IMR-90 (cell line): ENCODE measurements around the gene CFAP61. TPM values are rescaled to one million over a fixed set of nuclear protein-coding genes. Genes with fewer than 3 reads are reported as not detected.

ENCODE experiments used
- ATAC-seq: fragments of 200-7000 bp; cut with Tn5 transposase; 2 replicates; pipeline ENCODE4 v1.9.1; 2020; ENCODE audit warnings: low read depth, mild to moderate bottlenecking, moderate library complexity
- BruUV-seq: library from RNA; stranded (reverse); fragments of 400-500 nt; replicated peaks from 2 replicates; lab custom pipeline; 2021; lab: Mats Ljungman, UMichigan
- CTCF ChIA-PET: fragments of 300-600 bp; formaldehyde crosslinking; extraction: SDS; loops from one replicate; lab custom pipeline; 2021; ENCODE audit warnings: antibody characterized with exemption; lab: Yijun Ruan, JAX
- POLR2A ChIA-PET: fragments of 300-600 bp; sonication (Branson Sonifier 250); formaldehyde crosslinking; loops from one replicate; lab custom pipeline; 2022; ENCODE audit warnings: antibody characterized with exemption; ENCODE audit not compliant: unreplicated experiment; lab: Charles Lee
- DNase-seq: peaks from one replicate; pipeline ENCODE4 v3.0.0; 2013
- H2AFZ ChIP-seq: replicated peaks from 2 replicates; pipeline ENCODE3; 2013; ENCODE audit warnings: low read length, mild to moderate bottlenecking; ENCODE audit not compliant: poor library complexity
- H2AK5ac ChIP-seq: 2 replicates; pipeline ENCODE4 v1.6.1; 2013; ENCODE audit warnings: low read depth, low read length, inconsistent platforms
- H2AK9ac ChIP-seq: replicated peaks from 2 replicates; pipeline ENCODE3; 2013; ENCODE audit warnings: mild to moderate bottlenecking, low read depth, low read length, moderate library complexity; ENCODE audit not compliant: poor library complexity
- H2BK120ac ChIP-seq: 2 replicates; pipeline ENCODE4 v1.6.1; 2013; ENCODE audit warnings: low read depth, low read length, inconsistent platforms
- H2BK15ac ChIP-seq: 3 replicates; pipeline ENCODE4 v1.6.1; 2013; ENCODE audit warnings: low read depth, low read length, inconsistent platforms
- H2BK20ac ChIP-seq: 2 replicates; pipeline ENCODE4 v1.6.1; 2013; ENCODE audit warnings: low read depth, mild to moderate bottlenecking, inconsistent platforms, low read length, moderate library complexity
- H2BK5ac ChIP-seq: 2 replicates; pipeline ENCODE4 v1.6.1; 2013; ENCODE audit warnings: mild to moderate bottlenecking, low read depth, low read length, inconsistent platforms; ENCODE audit not compliant: poor library complexity, severe bottlenecking
- H3K14ac ChIP-seq: replicated peaks from 2 replicates; pipeline ENCODE4 v1.6.1; 2013; ENCODE audit warnings: low read depth, low read length, inconsistent platforms
- H3K18ac ChIP-seq: 2 replicates; pipeline ENCODE4 v1.6.1; 2013; ENCODE audit warnings: low read depth, low read length, control low read depth
- H3K23ac ChIP-seq: 2 replicates; pipeline ENCODE4 v1.6.1; 2013; ENCODE audit warnings: low read depth, low read length, inconsistent platforms
- H3K27ac ChIP-seq: 2 replicates; pipeline ENCODE4 v1.5.1; 2013; ENCODE audit warnings: mild to moderate bottlenecking, control low read depth, low read length; ENCODE audit not compliant: insufficient read depth
- H3K27me3 ChIP-seq: 2 replicates; pipeline ENCODE4 v1.6.1; 2013; ENCODE audit warnings: low read length; ENCODE audit not compliant: control insufficient read depth, insufficient read depth
- H3K36me3 ChIP-seq: 2 replicates; pipeline ENCODE4 v1.6.1; 2013; ENCODE audit warnings: low read length, mixed read lengths; ENCODE audit not compliant: control insufficient read depth, insufficient read depth
- H3K4ac ChIP-seq: 2 replicates; pipeline ENCODE4 v1.6.1; 2013; ENCODE audit warnings: low read depth, low read length, inconsistent platforms
- H3K4me1 ChIP-seq: 2 replicates; pipeline ENCODE4 v1.6.1; 2013; ENCODE audit warnings: low read length, mixed read lengths; ENCODE audit not compliant: control insufficient read depth, insufficient read depth
- H3K4me2 ChIP-seq: 2 replicates; pipeline ENCODE4 v1.6.1; 2013; ENCODE audit warnings: low read depth, mild to moderate bottlenecking, control low read depth, low read length, moderate library complexity
- H3K4me3 ChIP-seq: 2 replicates; pipeline ENCODE4 v1.5.1; 2013; ENCODE audit warnings: low read depth, mild to moderate bottlenecking, control low read depth, low read length, moderate library complexity; ENCODE audit not compliant: insufficient read depth
- H3K56ac ChIP-seq: 2 replicates; pipeline ENCODE4 v1.6.1; 2013; ENCODE audit warnings: low read length, inconsistent platforms; ENCODE audit not compliant: insufficient read depth; ENCODE audit errors: extremely low read depth
- H3K79me1 ChIP-seq, 2 experiments: 2 replicates each; pipeline ENCODE4 v1.6.1; 2013; ENCODE audit warnings: low read length in 2 of 2, inconsistent platforms in 1 of 2, low read depth in 1 of 2
- H3K9ac ChIP-seq: 2 replicates; pipeline ENCODE4 v1.6.1; 2013; ENCODE audit warnings: low read depth, low read length, control low read depth
- H3K9me1 ChIP-seq: 2 replicates; pipeline ENCODE4 v1.6.1; 2013; ENCODE audit warnings: low read length, inconsistent platforms; ENCODE audit not compliant: insufficient read depth
- H3K9me3 ChIP-seq: 2 replicates; pipeline ENCODE4 v1.6.1; 2013; ENCODE audit warnings: low read length; ENCODE audit not compliant: control insufficient read depth, insufficient read depth
- H4K20me1 ChIP-seq: 2 replicates; pipeline ENCODE4 v1.6.1; 2013; ENCODE audit warnings: low read length, inconsistent platforms; ENCODE audit not compliant: insufficient read depth
- H4K5ac ChIP-seq: 2 replicates; pipeline ENCODE4 v1.6.1; 2013; ENCODE audit warnings: mild to moderate bottlenecking, low read depth, low read length, control low read depth
- H4K8ac ChIP-seq, 2 experiments: 2 replicates each; pipeline ENCODE4 v1.6.1; 2013; ENCODE audit warnings: low read depth in 2 of 2, low read length in 2 of 2, control low read depth in 1 of 2, inconsistent platforms in 1 of 2
- H4K91ac ChIP-seq: 2 replicates; pipeline ENCODE4 v1.6.1; 2013; ENCODE audit warnings: low read depth, low read length, inconsistent platforms; ENCODE audit not compliant: insufficient read depth
- BHLHE40 ChIP-seq: fragments of 150-350 bp; IDR thresholded peaks from 2 replicates; pipeline ENCODE4 v1.6.1; 2016; ENCODE audit warnings: mild to moderate bottlenecking, low read depth, low read length
- CHD1 ChIP-seq: IDR thresholded peaks from 2 replicates; pipeline ENCODE4 v1.6.1; 2012; ENCODE audit warnings: low read depth, low read length, improper control_type of control experiment
- CTCF ChIP-seq: conservative IDR thresholded peaks from 2 replicates; pipeline ENCODE4 v1.5.1; 2012; ENCODE audit warnings: mild to moderate bottlenecking, low read depth, low read length, improper control_type of control experiment
- ELK1 ChIP-seq: fragments of 150-350 bp; IDR thresholded peaks from 2 replicates; pipeline ENCODE4 v1.6.1; 2016; ENCODE audit warnings: low read depth, mild to moderate bottlenecking, low read length, moderate library complexity, borderline replicate concordance
- FOS ChIP-seq: fragments of 150-350 bp; IDR thresholded peaks from 2 replicates; pipeline ENCODE4 v1.6.1; 2016; ENCODE audit warnings: low read depth, low read length
- POLR2A ChIP-seq: IDR thresholded peaks from 2 replicates; pipeline ENCODE4 v1.6.1; 2012; ENCODE audit warnings: mild to moderate bottlenecking, low read depth, low read length
- RAD21 ChIP-seq: IDR thresholded peaks from 2 replicates; pipeline ENCODE4 v1.6.1; 2012; ENCODE audit warnings: low read length, improper control_type of control experiment
- RCOR1 ChIP-seq: IDR thresholded peaks from 2 replicates; pipeline ENCODE4 v1.6.1; 2012; ENCODE audit warnings: mild to moderate bottlenecking, low read length, improper control_type of control experiment; ENCODE audit not compliant: insufficient replicate concordance
- RFX5 ChIP-seq: IDR thresholded peaks from 2 replicates; pipeline ENCODE4 v1.8.0; 2012; ENCODE audit warnings: low read depth, mild to moderate bottlenecking, low read length, moderate library complexity
- SMC3 ChIP-seq: fragments of 150-350 bp; IDR thresholded peaks from 2 replicates; pipeline ENCODE4 v1.6.1; 2016; ENCODE audit warnings: low read depth, mild to moderate bottlenecking, antibody characterized with exemption, low read length, moderate library complexity
- WGBS, 2 experiments: methylation state at CpG; one replicate each; pipeline versions ENCODE4 v1.1.5 to v1.1.7; 2013; ENCODE audit warnings: missing lambda C conversion rate in 2 of 2; ENCODE audit not compliant: insufficient read length in 1 of 2; ENCODE audit errors: extremely low coverage in 2 of 2; 5-methylcytosine and 5-hydroxymethylcytosine counted together
- dilution Hi-C: fragments of 300-500 bp; cut with HindIII; formaldehyde crosslinking; loops from one replicate; pipeline ENCODE4 v1.14.3; 2018; ENCODE audit warnings: low sequenced_read_pairs; ENCODE audit not compliant: unreplicated experiment
- in situ Hi-C: fragments of 300-500 bp; cut with MboI; formaldehyde crosslinking; loops from 3 replicates; pipeline ENCODE4 v1.14.3; 2019; ENCODE audit warnings: low sequenced_read_pairs, inconsistent platforms, mixed read lengths
- intact Hi-C: fragments of 100-400 bp; cut with micrococcal nuclease; formaldehyde crosslinking; loops from 2 replicates; pipeline ENCODE4 v1.10.0; 2022
- polyA plus RNA-seq, 3 experiments: library from polyadenylated mRNA; depleted of rRNA; stranded (reverse); fragments of >200 nt; gene quantifications; 2 replicates each; pipeline ENCODE4 v1.2.3, GENCODE V29; 2012; ENCODE audit warnings: low replicate concordance in 1 of 3
- total RNA-seq: library from RNA; depleted of rRNA; stranded (reverse); fragments of >200 nt; gene quantifications from 2 replicates; pipeline ENCODE4 v1.2.3, GENCODE V29; 2012

CFAP61 gene
- total and polyA plus RNA-seq, 2 of the 4 experiments (the other 2 are of a cell fraction), result 0.07 TPM; not detected in 1

- H3K9me3 ChIP-seq, result no peaks in the 10 kb centered on the region
- no peak overlapping the region for H3K4ac ChIP-seq
- H2BK5ac ChIP-seq, result no peak overlapping the region
- ChIA-PET CTCF (no interaction called here), POLR2A (no interaction called here)
- H4K20me1 ChIP-seq, result no peaks in the 10 kb centered on the region
- no peaks in the 10 kb centered on the region for H3K36me3 ChIP-seq
- H2AFZ ChIP-seq, result no peak overlapping the region
- DNase-seq (no peak), ATAC-seq (no peak)
- intact Hi-C loops (no loop called here), dilution Hi-C loops (no loop called here), in situ Hi-C loops (no loop called here)
- no peaks in the 10 kb centered on the region for H3K9me1 ChIP-seq
- H2AK9ac ChIP-seq, result no peak overlapping the region
- no peak overlapping the region for H2BK20ac ChIP-seq
- no peak overlapping the region for H3K56ac ChIP-seq
- H3K27ac ChIP-seq, result no peak overlapping the region
- H4K91ac ChIP-seq, result no peak overlapping the region
- no peak overlapping the region for H4K8ac ChIP-seq
- H3K14ac ChIP-seq, result no peak overlapping the region
- H2BK120ac ChIP-seq, result no peak overlapping the region
- H3K4me2 ChIP-seq, result no peak overlapping the region
- H4K5ac ChIP-seq, result no peak overlapping the region
- no peaks in the 10 kb centered on the region for H3K27me3 ChIP-seq
- H3K18ac ChIP-seq, result no peak overlapping the region
- no TSS peak for BruUV-seq
- no peak overlapping the region for H2BK15ac ChIP-seq
- no peaks in the 10 kb centered on the region for H3K4me1 ChIP-seq
- no peak for TF ChIP-seq CHD1
- TF ChIP-seq ELK1, result no peak
- TF ChIP-seq SMC3, result no peak
- TF ChIP-seq RCOR1, result no peak
- no peak for TF ChIP-seq POLR2A
- no peak for TF ChIP-seq CTCF
- no peak for TF ChIP-seq RAD21
- no peak for TF ChIP-seq RFX5
- no peak for TF ChIP-seq BHLHE40
- no peak for TF ChIP-seq FOS
- H3K79me1 ChIP-seq, result no peaks in the 10 kb centered on the region
- H3K23ac ChIP-seq, result no peak overlapping the region
- H3K9ac ChIP-seq, result no peak overlapping the region
- no peak overlapping the region for H2AK5ac ChIP-seq
- H3K4me3 ChIP-seq, result no peak overlapping the region
- 0% methylated on average over 2 of the region's 5 CpGs; no CpG with 5 or more reads in 1 of the 2 experiments for WGBS, 2 experiments
Measured at GRCh38 chr20:20220134-20220533, 167.8 kb downstream of the CFAP61 start.
